IPS DF 6.9 (cell line): ENCODE measurements around the gene CRAT.
A peak's percentile ranks its signal among the peaks of the same experiment; 100 is the strongest.

ENCODE experiments used
- DNase-seq: peaks from one replicate; pipeline ENCODE4 v3.0.0-alpha.2; 2013; ENCODE audit warnings: low read depth, low spot score
- H3K27ac ChIP-seq: one replicate; pipeline ENCODE4 v1.5.1; 2013; ENCODE audit warnings: low read length, control low read depth
- H3K27me3 ChIP-seq: 2 replicates; pipeline ENCODE4 v1.6.1; 2013; ENCODE audit warnings: mild to moderate bottlenecking, low read length; ENCODE audit not compliant: control insufficient read depth, insufficient read depth
- H3K36me3 ChIP-seq: 2 replicates; pipeline ENCODE4 v1.6.1; 2013; ENCODE audit warnings: low read length; ENCODE audit not compliant: control insufficient read depth, insufficient read depth
- H3K4me1 ChIP-seq: 2 replicates; pipeline ENCODE4 v1.6.1; 2013; ENCODE audit warnings: low read length; ENCODE audit not compliant: control insufficient read depth, insufficient read depth
- H3K4me3 ChIP-seq: 2 replicates; pipeline ENCODE4 v1.5.1; 2013; ENCODE audit warnings: mild to moderate bottlenecking, low read length
- H3K9me3 ChIP-seq: 2 replicates; pipeline ENCODE4 v1.6.1; 2013; ENCODE audit warnings: low read length, inconsistent platforms; ENCODE audit not compliant: control insufficient read depth, insufficient read depth
- WGBS: extraction: QIAGEN DNeasy Blood & Tissue Kit; methylation state at CpG from one replicate; pipeline ENCODE4 v1.1.7; 2013; ENCODE audit warnings: mixed read lengths, missing lambda C conversion rate; ENCODE audit not compliant: insufficient read length, insufficient coverage; 5-methylcytosine and 5-hydroxymethylcytosine counted together

The CRAT gene

DNA sequence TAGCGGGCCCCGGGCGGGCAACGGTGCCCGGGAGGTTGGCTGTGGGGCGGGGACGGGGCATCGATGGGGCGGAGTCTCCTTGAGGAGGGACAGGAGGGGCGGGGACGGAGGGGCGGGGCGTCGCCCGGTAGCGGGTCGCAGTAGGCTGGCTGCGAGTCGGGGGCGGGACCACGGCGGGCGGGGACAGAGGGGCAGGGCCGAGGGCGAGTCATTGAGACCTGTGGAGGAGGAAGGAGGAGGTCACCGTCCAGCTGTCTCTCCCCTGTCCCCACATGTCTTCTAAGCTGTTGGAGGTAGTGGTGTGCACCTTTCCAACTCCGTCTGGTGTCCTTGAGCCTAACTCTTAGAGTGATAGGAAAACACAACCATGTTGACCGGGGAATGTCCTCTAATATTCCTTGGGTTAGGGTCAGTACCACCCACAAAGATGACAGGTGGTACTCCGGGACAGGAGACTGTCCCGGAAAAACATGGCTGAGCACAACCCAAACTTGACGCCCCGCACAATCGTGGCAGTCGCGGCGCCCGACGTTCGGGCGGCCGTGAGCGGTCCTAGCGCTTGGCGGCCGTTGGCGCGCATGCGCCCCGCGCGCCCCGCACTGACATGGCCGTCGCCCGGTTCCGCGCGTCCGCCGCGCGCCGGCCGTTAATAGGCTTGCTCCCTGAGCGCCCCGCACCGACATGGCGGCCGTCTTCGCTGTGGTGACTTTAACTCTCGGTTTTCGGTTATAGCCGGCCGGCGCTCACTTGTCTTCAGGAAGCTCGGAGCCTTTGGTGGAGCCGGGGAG, at the start of gene CRAT, which contains the start of gene PTPA:
TSS of gene CRAT (minus strand) at position 54 of the 788 bp plus-strand sequence. CDS start 284 bp downstream, outside the sequence.
TSS of gene PTPA (plus strand) at position 676 of the 788 bp plus-strand sequence. CDS start 186 bp downstream, outside the sequence.
- no peaks in the 10 kb centered on the region for H3K4me1 ChIP-seq
- no peaks in the 10 kb centered on the region for H3K36me3 ChIP-seq
- DNase-seq: peak; percentile 66
- peak within 1 kb of the TSS; percentile 81 for H3K4me3 ChIP-seq
- no peak within 1 kb of the TSS for H3K27ac ChIP-seq
- no peaks in the 10 kb centered on the region for H3K9me3 ChIP-seq
- H3K27me3 ChIP-seq: no peaks in the 10 kb centered on the region; the same call in 1 of the 2 replicates
- no CpG with 5 or more reads among the region's 77 CpGs for WGBS

GRCh38 chr9:129156163-129156562, 45.6 kb upstream of the CRAT start:
- Histone ChIP-seq H3K4me1 (no peaks in the 10 kb centered on the region; the same call in 1 of the 2 replicates), H3K27me3 (no peaks in the 10 kb centered on the region)

DNA sequence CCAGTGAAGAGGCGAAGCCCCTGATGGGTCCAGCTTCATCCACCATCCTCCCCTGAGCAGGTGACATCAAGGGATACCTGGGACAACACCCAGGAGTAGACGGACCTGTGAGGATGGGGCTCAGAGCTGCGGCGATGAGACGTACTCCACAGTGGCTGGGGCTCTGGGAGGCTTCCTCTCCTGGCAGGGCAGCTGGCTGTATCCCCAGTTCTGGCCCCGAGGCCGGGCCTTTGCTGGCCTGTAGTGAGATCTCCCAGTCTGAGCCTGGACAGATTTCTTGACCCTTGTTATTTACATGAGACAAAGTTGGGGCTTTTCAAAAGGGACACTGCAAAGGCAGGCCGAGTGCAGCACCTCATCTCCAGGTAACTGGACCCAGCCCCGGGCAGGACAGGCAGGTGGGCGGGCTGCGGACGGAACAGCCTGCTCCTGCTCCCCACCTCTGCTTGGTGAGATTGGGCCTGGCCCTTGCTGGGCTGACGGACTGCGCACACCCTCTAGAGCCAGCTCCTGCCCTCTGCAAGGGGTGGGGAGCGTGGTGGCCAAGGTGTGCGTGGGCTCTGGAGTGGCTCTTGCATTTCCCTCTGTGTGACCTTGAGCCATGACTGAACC, 44.4 kb upstream of the CRAT start:
- Histone ChIP-seq H3K27me3 (no peaks in the 10 kb centered on the region), H3K4me1 (no peaks in the 10 kb centered on the region; the same call in 1 of the 2 replicates), H3K9me3 (no peaks in the 10 kb centered on the region), H3K4me3 (no peak overlapping the region), H3K27ac (no peak overlapping the region), H3K36me3 (0 out of 2 replicates have a peak, but pooled peaks cover 4% of the 10 kb centered on the region)
- DNase-seq: no peak
- no CpG with 5 or more reads among the region's 16 CpGs for WGBS

More at GRCh38 chr9:129156163-129156562, 45.6 kb upstream of the CRAT start:
- WGBS: no CpG with 5 or more reads among the region's 10 CpGs
- no peak overlapping the region for H3K27ac ChIP-seq
- no peak overlapping the region for H3K4me3 ChIP-seq
- H3K36me3 ChIP-seq: 0 out of 2 replicates have a peak, but pooled peaks cover 4% of the 10 kb centered on the region
- no peak for DNase-seq
- no peaks in the 10 kb centered on the region for H3K9me3 ChIP-seq

GRCh38 chr9:129151469-129151868, 40.9 kb upstream of the CRAT start:
- H3K27ac ChIP-seq: no peak overlapping the region
- no peak overlapping the region for H3K4me3 ChIP-seq
- DNase-seq: no peak
- no peaks in the 10 kb centered on the region; the same call in 1 of the 2 replicates for H3K4me1 ChIP-seq
- no CpG with 5 or more reads among the region's 15 CpGs for WGBS
- no peaks in the 10 kb centered on the region for H3K27me3 ChIP-seq
- H3K36me3 ChIP-seq: peaks cover 10% of the 10 kb centered on the region; the same call in 1 of the 2 replicates
- no peaks in the 10 kb centered on the region for H3K9me3 ChIP-seq

DNA sequence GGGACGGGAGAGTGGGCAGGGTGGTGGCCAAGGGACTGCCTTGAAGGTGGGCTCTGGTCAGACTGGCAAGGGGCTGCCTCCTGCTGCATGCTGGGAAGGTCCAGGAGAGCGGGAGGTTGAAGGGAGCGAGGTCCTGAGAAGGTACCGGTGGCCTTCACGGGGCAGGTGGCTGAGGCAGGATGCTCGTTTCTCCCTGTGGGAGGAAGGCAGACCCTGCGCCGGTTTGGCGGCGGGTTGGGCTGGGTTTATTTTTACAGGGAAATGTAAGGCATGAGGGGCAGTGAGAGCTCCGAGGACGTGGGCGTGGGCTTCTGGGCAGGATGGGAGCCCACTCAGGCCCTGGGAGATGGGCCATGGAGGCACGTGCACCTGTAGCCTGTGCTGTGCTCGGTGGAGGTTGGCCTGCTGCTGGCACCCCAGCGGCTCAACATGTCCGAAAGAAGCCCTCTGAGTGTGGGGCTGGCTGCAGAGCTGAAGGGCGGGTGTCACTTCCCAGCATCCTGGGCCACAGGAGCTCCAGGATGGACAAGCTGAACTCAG, 40.1 kb upstream of the CRAT start:
- WGBS: no CpG with 5 or more reads among the region's 18 CpGs
- H3K36me3 ChIP-seq: peaks cover 10% of the 10 kb centered on the region; the same call in 1 of the 2 replicates
- H3K27me3 ChIP-seq: no peaks in the 10 kb centered on the region

GRCh38 chr9:129150122-129150521, 39.5 kb upstream of the CRAT start:
- Histone ChIP-seq H3K9me3 (no peaks in the 10 kb centered on the region), H3K4me3 (no peak overlapping the region), H3K27me3 (no peaks in the 10 kb centered on the region), H3K4me1 (peaks cover 10% of the 10 kb centered on the region), H3K27ac (no peak overlapping the region), H3K36me3 (peaks cover 7% of the 10 kb centered on the region; the same call in 1 of the 2 replicates)
- DNase-seq: no peak
- WGBS: no CpG with 5 or more reads among the region's 10 CpGs

More for the DNA sequence above, 40.1 kb upstream of the CRAT start:
- Histone ChIP-seq H3K4me3 (no peak overlapping the region), H3K9me3 (no peaks in the 10 kb centered on the region), H3K4me1 (peaks cover 4% of the 10 kb centered on the region), H3K27ac (no peak overlapping the region)
- no peak for DNase-seq

DNA sequence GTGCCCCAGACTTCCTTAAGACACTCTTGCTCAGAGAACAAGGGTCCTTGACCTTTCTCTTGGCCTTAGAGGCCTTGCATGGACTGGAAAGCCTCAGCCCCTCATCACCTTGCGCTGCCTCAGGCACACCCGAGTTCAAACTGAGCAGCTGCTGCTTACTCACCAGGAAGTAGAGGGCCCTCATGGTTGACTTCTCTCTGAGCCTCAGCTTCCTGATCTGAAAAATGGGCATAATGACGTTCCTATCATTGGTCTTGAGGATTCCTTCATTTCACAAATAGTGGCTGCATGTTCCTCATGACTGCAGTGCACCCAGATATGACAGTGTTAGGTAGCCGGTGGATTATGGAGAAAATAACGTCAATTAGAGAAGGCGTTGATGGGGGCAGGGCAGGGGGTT, 38.8 kb upstream of the CRAT start:
- H3K9me3 ChIP-seq: no peaks in the 10 kb centered on the region
- H3K36me3 ChIP-seq: peaks cover 6% of the 10 kb centered on the region; the same call in 1 of the 2 replicates
- no peaks in the 10 kb centered on the region for H3K27me3 ChIP-seq
- WGBS: no CpG with 5 or more reads among the region's 6 CpGs
- H3K4me1 ChIP-seq: peaks cover 10% of the 10 kb centered on the region
- H3K27ac ChIP-seq: no peak overlapping the region
- no peak for DNase-seq
- H3K4me3 ChIP-seq: no peak overlapping the region

- Histone ChIP-seq H3K4me3 (no peak overlapping the region), H3K27ac (no peak overlapping the region), H3K4me1 (peaks cover 10% of the 10 kb centered on the region), H3K27me3 (no peaks in the 10 kb centered on the region), H3K9me3 (no peaks in the 10 kb centered on the region), H3K36me3 (peaks cover 6% of the 10 kb centered on the region; the same call in 1 of the 2 replicates)
- DNase-seq: no peak
- WGBS: no CpG with 5 or more reads among the region's 6 CpGs
These were observed 38.0 kb upstream of the CRAT start for GRCh38 chr9:129148463-129149204.

GRCh38 chr9:129146441-129146941, 35.9 kb upstream of the CRAT start:
- DNase-seq: no peak
- Histone ChIP-seq H3K36me3 (peaks cover 8% of the 10 kb centered on the region), H3K4me3 (no peak overlapping the region), H3K4me1 (peaks cover 17% of the 10 kb centered on the region), H3K27ac (no peak overlapping the region), H3K9me3 (no peaks in the 10 kb centered on the region), H3K27me3 (no peaks in the 10 kb centered on the region)
- WGBS: no CpG with 5 or more reads among the region's 8 CpGs
